Trophoblast cell (in vitro differentiated cells and primary cell): ENCODE results near the gene JOSD2.

Experiments
- DNase-seq, 2 donors: peaks; one replicate each; pipeline ENCODE4 v3.0.0-alpha.2; 2016
- H2AFZ ChIP-seq: 2 replicates; pipeline ENCODE4 v1.6.1; 2013; ENCODE audit warnings: low read length, moderate library complexity, mild to moderate bottlenecking; ENCODE audit not compliant: insufficient read depth, poor library complexity
- H2AK5ac ChIP-seq: 2 replicates; pipeline ENCODE4 v1.6.1; 2013; ENCODE audit warnings: mild to moderate bottlenecking, low read length
- H2BK120ac ChIP-seq: 2 replicates; pipeline ENCODE4 v1.6.1; 2013; ENCODE audit warnings: low read length, mild to moderate bottlenecking, moderate library complexity; ENCODE audit not compliant: insufficient read depth, poor library complexity
- H2BK12ac ChIP-seq: 2 replicates; pipeline ENCODE4 v1.6.1; 2013; ENCODE audit warnings: mild to moderate bottlenecking, low read length, moderate library complexity
- H2BK5ac ChIP-seq: 2 replicates; pipeline ENCODE4 v1.6.1; 2013; ENCODE audit warnings: low read length, low read depth, moderate library complexity, mild to moderate bottlenecking; ENCODE audit not compliant: poor library complexity
- H3K14ac ChIP-seq: 2 replicates; pipeline ENCODE4 v1.6.1; 2013; ENCODE audit warnings: mild to moderate bottlenecking, low read length
- H3K18ac ChIP-seq: 2 replicates; pipeline ENCODE4 v1.6.1; 2013; ENCODE audit warnings: mild to moderate bottlenecking, low read length
- H3K23ac ChIP-seq: 2 replicates; pipeline ENCODE4 v1.6.1; 2013; ENCODE audit warnings: low read length
- H3K27ac ChIP-seq: 2 replicates; pipeline ENCODE4 v1.5.1; 2013; ENCODE audit warnings: low read depth, mild to moderate bottlenecking, inconsistent platforms, low read length, moderate library complexity
- H3K27me3 ChIP-seq: 2 replicates; pipeline ENCODE4 v1.6.1; 2013; ENCODE audit warnings: inconsistent platforms, mild to moderate bottlenecking, low read length, moderate library complexity; ENCODE audit not compliant: insufficient read depth
- H3K36me3 ChIP-seq, 2 experiments: 1 replicate in 1 of 2; 2 replicates in 1 of 2; pipeline ENCODE4 v1.6.1; 2013; ENCODE audit warnings: low read length in 2 of 2, mild to moderate bottlenecking in 2 of 2, moderate library complexity in 1 of 2; ENCODE audit not compliant: insufficient read depth in 2 of 2, control insufficient read depth in 1 of 2
- H3K4ac ChIP-seq: 2 replicates; pipeline ENCODE4 v1.6.1; 2013; ENCODE audit warnings: low read depth, mild to moderate bottlenecking, low read length, moderate library complexity
- H3K4me1 ChIP-seq, 2 experiments: 1 replicate in 1 of 2; 2 replicates in 1 of 2; pipeline ENCODE4 v1.6.1; 2013; ENCODE audit warnings: low read length in 2 of 2, mild to moderate bottlenecking in 2 of 2, moderate library complexity in 1 of 2; ENCODE audit not compliant: insufficient read depth in 2 of 2, control insufficient read depth in 1 of 2
- H3K4me2 ChIP-seq: 2 replicates; pipeline ENCODE4 v1.6.1; 2013; ENCODE audit warnings: inconsistent platforms, mild to moderate bottlenecking, low read length, moderate library complexity
- H3K4me3 ChIP-seq: 2 replicates; pipeline ENCODE4 v1.5.1; 2013; ENCODE audit warnings: mild to moderate bottlenecking, low read depth, low read length, inconsistent platforms
- H3K79me1 ChIP-seq: one replicate; pipeline ENCODE4 v1.6.1; 2013; ENCODE audit warnings: low read length
- H3K79me2 ChIP-seq: 2 replicates; pipeline ENCODE4 v1.6.1; 2013; ENCODE audit warnings: low read length, mild to moderate bottlenecking; ENCODE audit not compliant: control insufficient read depth, insufficient read depth, poor library complexity
- H3K9ac ChIP-seq: 2 replicates; pipeline ENCODE4 v1.6.1; 2013; ENCODE audit warnings: mild to moderate bottlenecking, low read length
- H3K9me3 ChIP-seq: 2 replicates; pipeline ENCODE4 v1.6.1; 2013; ENCODE audit warnings: low read depth, mild to moderate bottlenecking, control low read depth, inconsistent platforms, low read length; ENCODE audit not compliant: insufficient read depth
- H4K12ac ChIP-seq: 2 replicates; pipeline ENCODE4 v1.6.1; 2013; ENCODE audit warnings: low read depth, mild to moderate bottlenecking, low read length, moderate library complexity
- H4K8ac ChIP-seq: 2 replicates; pipeline ENCODE4 v1.6.1; 2013; ENCODE audit warnings: low read depth, mild to moderate bottlenecking, low read length, moderate library complexity
- H4K91ac ChIP-seq: one replicate; pipeline ENCODE4 v1.6.1; 2013; ENCODE audit warnings: low read depth, mild to moderate bottlenecking, low read length, moderate library complexity
- WGBS: extraction: QIAGEN DNeasy Blood & Tissue Kit; methylation state at CpG from one replicate; pipeline ENCODE4 v1.1.7; 2013; ENCODE audit warnings: missing lambda C conversion rate; ENCODE audit not compliant: insufficient read length, insufficient coverage; ENCODE audit errors: extremely low coverage; 5-methylcytosine and 5-hydroxymethylcytosine counted together

Gene JOSD2

GRCh38 chr19:50479761-50480251, 31.2 kb downstream of the JOSD2 start:
- H4K12ac ChIP-seq = no peak overlapping the region

DNA sequence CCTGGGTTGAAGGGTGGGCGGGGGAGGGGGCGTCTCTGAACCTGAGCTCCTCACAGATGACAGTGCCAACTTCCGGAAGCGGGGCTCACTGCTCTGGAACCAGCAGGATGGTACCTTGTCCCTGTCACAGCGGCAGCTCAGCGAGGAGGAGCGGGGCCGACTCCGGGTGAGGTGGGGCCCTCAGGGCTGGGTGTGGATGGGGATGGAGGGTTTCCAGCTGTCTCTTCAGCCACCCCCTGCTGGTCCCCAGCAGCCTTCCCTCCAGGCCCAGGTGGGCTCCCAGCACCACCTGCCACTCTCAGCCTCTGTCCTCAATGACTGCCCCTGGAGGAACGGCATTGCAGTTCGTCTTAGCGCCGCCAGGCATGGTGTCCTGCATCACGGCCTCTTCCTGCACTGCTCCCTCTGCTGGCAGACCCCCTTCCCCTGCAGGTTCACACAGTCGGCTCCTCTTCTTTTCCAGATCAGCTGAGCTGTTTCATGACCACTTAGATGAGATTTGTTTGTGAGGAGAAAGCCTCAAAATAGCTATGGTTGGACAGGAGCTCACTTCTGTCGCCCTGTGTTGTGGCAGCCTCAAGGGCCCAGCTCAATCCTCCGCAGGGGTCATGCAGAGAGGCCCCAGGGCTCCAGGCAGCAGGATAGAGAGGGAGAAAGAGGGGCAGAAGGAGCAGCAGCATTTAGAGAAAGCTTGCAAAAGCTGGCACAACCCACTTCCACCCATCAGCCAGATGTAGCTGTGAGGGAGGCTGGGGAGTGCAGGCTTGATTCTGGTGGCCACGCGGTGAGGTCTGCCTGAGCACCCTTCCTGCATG, 31.9 kb downstream of the JOSD2 start:
- no CpG with 5 or more reads among the region's 19 CpGs for whole genome bisulfite sequencing
- DNase-seq = peak; percentile 25 to 47
- no peak overlapping the region for H3K9ac ChIP-seq

More at GRCh38 chr19:50479761-50480251, 31.2 kb downstream of the JOSD2 start:
- Histone ChIP-seq H3K79me1 (peaks cover 3% of the 10 kb centered on the region), H3K9ac (no peak overlapping the region), H3K36me3 (peaks cover 49 to 53% of the 10 kb centered on the region in 2 experiments), H2AFZ (no peak overlapping the region), H2BK120ac (no peak overlapping the region), H3K79me2 (peaks cover 5% of the 10 kb centered on the region), H3K4ac (no peak overlapping the region), H3K23ac (no peak overlapping the region), H3K4me1 (peaks cover 3 to 13% of the 10 kb centered on the region in 2 experiments), H4K8ac (no peak overlapping the region), H3K27me3 (no peaks in the 10 kb centered on the region), H3K4me2 (no peak overlapping the region), H3K4me3 (no peak overlapping the region), H2BK5ac (no peak overlapping the region), H3K18ac (no peak overlapping the region), H3K9me3 (peaks cover 4% of the 10 kb centered on the region), H3K27ac (no peak overlapping the region), H4K91ac (no peak overlapping the region), H3K14ac (no peak overlapping the region), H2BK12ac (no peak overlapping the region), H2AK5ac (no peak overlapping the region)
- no CpG with 5 or more reads among the region's 16 CpGs for WGBS
- DNase-seq = no peak

DNA sequence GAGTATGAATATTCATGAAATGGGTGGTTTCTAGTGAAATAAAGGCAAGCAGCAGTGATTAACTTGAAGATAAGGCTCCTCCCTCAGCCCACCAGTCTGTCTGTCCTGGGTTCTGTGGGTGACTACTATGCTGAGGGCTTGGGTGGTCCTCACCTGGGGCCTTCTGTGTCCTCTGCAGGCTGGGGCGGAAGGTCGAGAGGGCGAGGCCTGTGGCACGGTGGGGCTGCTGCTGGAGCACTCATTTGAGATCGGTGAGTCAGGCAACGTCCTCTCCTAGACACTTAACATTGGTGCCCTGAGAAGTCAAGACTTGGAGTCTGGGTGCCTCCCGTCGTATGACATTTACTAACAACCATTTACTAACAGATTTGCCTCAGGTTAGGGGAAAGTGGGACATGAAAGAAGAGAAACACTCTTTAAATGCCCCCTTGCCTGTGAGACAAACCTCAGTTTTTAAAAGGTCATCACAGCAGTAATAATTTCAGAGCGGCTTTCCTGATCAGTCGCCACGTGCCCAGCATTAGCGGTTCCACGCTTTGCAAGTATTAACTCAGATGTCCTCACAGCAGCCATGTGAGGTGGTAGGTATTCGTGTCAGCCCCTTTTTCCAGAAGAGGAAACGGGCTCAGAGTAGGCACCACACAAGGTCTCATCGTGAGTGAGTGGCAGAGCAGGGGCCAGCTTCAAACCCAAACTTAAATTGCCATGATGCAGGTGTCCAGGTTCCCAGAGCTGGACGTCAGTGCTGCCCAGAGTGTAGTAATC, 33.1 kb downstream of the JOSD2 start:
- WGBS = no CpG with 5 or more reads among the region's 17 CpGs

More for the DNA sequence above, 31.9 kb downstream of the JOSD2 start:
- Histone ChIP-seq H3K18ac (no peak overlapping the region), H3K4ac (no peak overlapping the region), H3K14ac (no peak overlapping the region), H2AFZ (no peak overlapping the region), H2BK12ac (no peak overlapping the region), H3K4me1 (peaks cover 3 to 13% of the 10 kb centered on the region in 2 experiments), H3K4me3 (no peak overlapping the region), H3K36me3 (peaks cover 49 to 53% of the 10 kb centered on the region in 2 experiments), H3K79me1 (peaks cover 3% of the 10 kb centered on the region), H3K9me3 (peaks cover 4% of the 10 kb centered on the region), H3K27ac (no peak overlapping the region), H3K79me2 (peaks cover 5% of the 10 kb centered on the region), H4K8ac (no peak overlapping the region), H4K12ac (no peak overlapping the region), H3K27me3 (no peaks in the 10 kb centered on the region), H2BK5ac (no peak overlapping the region), H3K23ac (no peak overlapping the region), H3K4me2 (no peak overlapping the region), H4K91ac (no peak overlapping the region), H2BK120ac (no peak overlapping the region), H2AK5ac (no peak overlapping the region)

DNA sequence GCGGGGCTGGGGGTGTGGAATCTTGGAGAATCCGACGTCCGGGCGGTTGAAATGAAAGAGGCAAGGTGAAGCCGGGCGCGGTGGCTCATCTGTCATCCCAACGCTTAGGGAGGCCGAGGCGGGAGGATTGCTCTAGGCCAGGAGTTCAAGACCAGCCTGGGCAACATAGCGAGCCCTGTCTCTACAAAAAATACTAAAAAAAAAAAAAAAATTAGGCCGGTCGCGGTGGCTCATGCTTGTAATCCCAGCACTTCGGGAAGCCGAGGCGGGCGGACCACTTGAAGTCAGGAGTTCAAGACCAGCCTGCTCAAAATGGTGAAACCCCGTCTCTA, 34.1 kb downstream of the JOSD2 start:
- H3K14ac ChIP-seq = no peak overlapping the region
- H2BK5ac ChIP-seq = no peak overlapping the region
- H3K27me3 ChIP-seq = no peaks in the 10 kb centered on the region
- H3K79me2 ChIP-seq = peaks cover 5% of the 10 kb centered on the region
- H3K27ac ChIP-seq = no peak overlapping the region
- no CpG with 5 or more reads among the region's 20 CpGs for WGBS
- peaks cover 37 to 38% of the 10 kb centered on the region in 2 experiments for H3K36me3 ChIP-seq
- no peak overlapping the region for H3K18ac ChIP-seq
- H3K9me3 ChIP-seq = peaks cover 4% of the 10 kb centered on the region
- no peak overlapping the region for H3K4ac ChIP-seq
- H2AFZ ChIP-seq = no peak overlapping the region
- peaks cover 3% of the 10 kb centered on the region for H3K79me1 ChIP-seq
- peak overlapping the region; percentile 83 for H3K4me3 ChIP-seq
- DNase-seq = no peak
- no peak overlapping the region for H3K23ac ChIP-seq
- no peak overlapping the region for H2BK120ac ChIP-seq
- H3K4me1 ChIP-seq = peaks cover 3 to 13% of the 10 kb centered on the region in 2 experiments
- peak overlapping the region; percentile 78 for H3K4me2 ChIP-seq
- H4K8ac ChIP-seq = no peak overlapping the region
- no peak overlapping the region for H2BK12ac ChIP-seq
- H2AK5ac ChIP-seq = no peak overlapping the region
- H4K12ac ChIP-seq = no peak overlapping the region
- H3K9ac ChIP-seq = no peak overlapping the region
- no peak overlapping the region for H4K91ac ChIP-seq

More for the DNA sequence above, 33.1 kb downstream of the JOSD2 start:
- no peak overlapping the region for H4K12ac ChIP-seq
- H3K4me1 ChIP-seq = peaks cover 3 to 13% of the 10 kb centered on the region in 2 experiments
- no peak overlapping the region for H2AFZ ChIP-seq
- no peak overlapping the region for H3K14ac ChIP-seq
- H3K36me3 ChIP-seq = peaks cover 44 to 45% of the 10 kb centered on the region in 2 experiments
- no peak overlapping the region for H4K8ac ChIP-seq
- H4K91ac ChIP-seq = no peak overlapping the region
- H3K9me3 ChIP-seq = peaks cover 4% of the 10 kb centered on the region
- no peak overlapping the region for H2BK120ac ChIP-seq
- H3K4ac ChIP-seq = peak overlapping the region; percentile 60
- DNase-seq = no peak
- H3K79me1 ChIP-seq = peaks cover 3% of the 10 kb centered on the region
- no peak overlapping the region for H2AK5ac ChIP-seq
- H2BK5ac ChIP-seq = no peak overlapping the region
- H2BK12ac ChIP-seq = no peak overlapping the region
- H3K27ac ChIP-seq = no peak overlapping the region
- H3K79me2 ChIP-seq = peaks cover 5% of the 10 kb centered on the region
- no peak overlapping the region for H3K18ac ChIP-seq
- no peak overlapping the region for H3K4me2 ChIP-seq
- H3K27me3 ChIP-seq = no peaks in the 10 kb centered on the region
- H3K23ac ChIP-seq = no peak overlapping the region
- H3K9ac ChIP-seq = peak overlapping the region; percentile 48
- H3K4me3 ChIP-seq = no peak overlapping the region
